HG03135 (cell line): Measurements from ENCODE around the gene UGP2.
"Not testable (repeated sequence)": the region's sequence is repeated elsewhere in the genome, so short reads cannot be mapped to it uniquely, and the experiment has no call there.

Experiments used
- ATAC-seq: cut with Tn5 transposase; IDR thresholded peaks from one replicate; pipeline ENCODE4 v1.9.1; 2021; ENCODE audit warnings: mild to moderate bottlenecking, moderate library complexity; ENCODE audit not compliant: unreplicated experiment

The UGP2 gene

GRCh38 chr2:63891488-63892030, 49.9 kb downstream of the UGP2 start:
- ATAC-seq, result no peak

- no peak for ATAC-seq
These were observed 51.5 kb downstream of the UGP2 start for GRCh38 chr2:63893163-63893562.

- ATAC-seq, result no peak
These were observed 52.5 kb downstream of the UGP2 start for GRCh38 chr2:63894167-63894566.

GRCh38 chr2:63898839-63899238, 57.1 kb downstream of the UGP2 start:
- ATAC-seq, result no peak

GRCh38 chr2:63899639-63900038, 57.9 kb downstream of the UGP2 start:
- no peak for ATAC-seq

- ATAC-seq, result no peak
These were observed 60.5 kb downstream of the UGP2 start for GRCh38 chr2:63902149-63902548.

- peak; percentile 78 for ATAC-seq
These were observed 61.3 kb downstream of the UGP2 start for GRCh38 chr2:63903003-63903402.

GRCh38 chr2:63914311-63914710, 72.6 kb downstream of the UGP2 start:
- ATAC-seq, result no peak

GRCh38 chr2:63926815-63927214, 85.1 kb downstream of the UGP2 start:
- ATAC-seq, result no peak

GRCh38 chr2:63932104-63932503, 90.4 kb downstream of the UGP2 start:
- ATAC-seq, result not testable (repeated sequence)
